Measurements from ENCODE around the gene TK2. TPM values are rescaled to one million over a fixed set of nuclear protein-coding genes. Genes with fewer than 3 reads are reported as not detected.
A peak's percentile ranks its signal among the peaks of the same experiment; 100 is the strongest.

The TK2 gene
- total RNA-seq, 1 donor = 73.5 TPM

- TF ChIP-seq, protein P1, sequence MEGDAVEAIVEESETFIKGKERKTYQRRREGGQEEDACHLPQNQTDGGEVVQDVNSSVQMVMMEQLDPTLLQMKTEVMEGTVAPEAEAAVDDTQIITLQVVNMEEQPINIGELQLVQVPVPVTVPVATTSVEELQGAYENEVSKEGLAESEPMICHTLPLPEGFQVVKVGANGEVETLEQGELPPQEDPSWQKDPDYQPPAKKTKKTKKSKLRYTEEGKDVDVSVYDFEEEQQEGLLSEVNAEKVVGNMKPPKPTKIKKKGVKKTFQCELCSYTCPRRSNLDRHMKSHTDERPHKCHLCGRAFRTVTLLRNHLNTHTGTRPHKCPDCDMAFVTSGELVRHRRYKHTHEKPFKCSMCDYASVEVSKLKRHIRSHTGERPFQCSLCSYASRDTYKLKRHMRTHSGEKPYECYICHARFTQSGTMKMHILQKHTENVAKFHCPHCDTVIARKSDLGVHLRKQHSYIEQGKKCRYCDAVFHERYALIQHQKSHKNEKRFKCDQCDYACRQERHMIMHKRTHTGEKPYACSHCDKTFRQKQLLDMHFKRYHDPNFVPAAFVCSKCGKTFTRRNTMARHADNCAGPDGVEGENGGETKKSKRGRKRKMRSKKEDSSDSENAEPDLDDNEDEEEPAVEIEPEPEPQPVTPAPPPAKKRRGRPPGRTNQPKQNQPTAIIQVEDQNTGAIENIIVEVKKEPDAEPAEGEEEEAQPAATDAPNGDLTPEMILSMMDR (IDR thresholded peaks at IDR 0.05; ENCODE audit: extremely low read depth, low read depth, low read length) = no peak
- Histone ChIP-seq H2AFZ (ENCODE audit: low read length) (no peak overlapping the region), H3K27ac (ENCODE audit: low read depth, low read length) (no peak overlapping the region), H3K27me3 (ENCODE audit: insufficient read depth, low read length) (no peaks in the 10 kb centered on the region), H4K20me1 (ENCODE audit: insufficient read depth, low read length) (peaks cover 5% of the 10 kb centered on the region), H3K4me3 (ENCODE audit: insufficient read depth, low read length) (no peak overlapping the region), H3K4me1 (ENCODE audit: insufficient read depth, low read length) (no peaks in the 10 kb centered on the region), H3K4me2 (ENCODE audit: insufficient read depth, low read length) (no peak overlapping the region), H3K9me3 (ENCODE audit: low read depth, low read length) (no peaks in the 10 kb centered on the region), H3K79me2 (ENCODE audit: insufficient read depth, low read length) (no peaks in the 10 kb centered on the region), H3K36me3 (ENCODE audit: insufficient read depth, low read length) (peaks cover 42% of the 10 kb centered on the region)
- peak; percentile 26 for DNase-seq (ENCODE audit: insufficient read length, low spot score, missing footprints)
Measured at GRCh38 chr16:66536525-66536924, 13.4 kb downstream of the TK2 start.

- Histone ChIP-seq H3K36me3 (ENCODE audit: insufficient read depth, low read length) (peaks cover 48% of the 10 kb centered on the region), H3K27ac (ENCODE audit: low read depth, low read length) (no peak overlapping the region), H2AFZ (ENCODE audit: low read length) (no peak overlapping the region), H3K4me1 (ENCODE audit: insufficient read depth, low read length) (no peaks in the 10 kb centered on the region), H3K9me3 (ENCODE audit: low read depth, low read length) (no peaks in the 10 kb centered on the region), H3K4me2 (ENCODE audit: insufficient read depth, low read length) (no peak overlapping the region), H3K27me3 (ENCODE audit: insufficient read depth, low read length) (no peaks in the 10 kb centered on the region), H3K4me3 (ENCODE audit: insufficient read depth, low read length) (no peak overlapping the region), H3K79me2 (ENCODE audit: insufficient read depth, low read length) (no peaks in the 10 kb centered on the region), H4K20me1 (ENCODE audit: insufficient read depth, low read length) (peaks cover 5% of the 10 kb centered on the region)
- DNase-seq (ENCODE audit: insufficient read length, low spot score, missing footprints) = no peak
- TF ChIP-seq, protein P1 (IDR thresholded peaks at IDR 0.05; ENCODE audit: extremely low read depth, low read depth, low read length) = no peak
Measured at GRCh38 chr16:66534376-66534799, 15.5 kb downstream of the TK2 start.

DNA sequence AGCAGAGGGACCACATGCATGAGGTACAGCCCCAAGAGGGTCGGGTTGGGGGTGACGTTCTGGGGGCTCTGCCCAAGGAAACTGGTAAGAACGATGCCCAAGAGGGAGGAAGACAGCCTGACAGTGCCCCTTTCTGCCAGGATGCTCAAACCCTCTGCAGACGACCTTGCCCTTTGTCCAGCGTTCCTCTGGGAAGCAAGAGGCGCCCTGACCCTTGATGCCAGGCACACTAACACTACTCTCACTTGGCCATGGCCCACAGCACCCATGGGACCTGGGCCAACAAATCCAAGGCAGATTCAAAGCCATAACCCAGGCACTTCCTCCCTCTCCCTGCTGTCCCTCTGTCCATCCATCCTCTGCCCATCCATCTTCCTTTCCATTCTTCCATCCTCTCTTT is 20.4 kb downstream of the TK2 start:
- no peak overlapping the region for H2AFZ ChIP-seq (ENCODE audit: low read length)
- H3K4me2 ChIP-seq (ENCODE audit: insufficient read depth, low read length) = no peak overlapping the region
- H3K9me3 ChIP-seq (ENCODE audit: low read depth, low read length) = no peaks in the 10 kb centered on the region
- no peaks in the 10 kb centered on the region for H3K4me1 ChIP-seq (ENCODE audit: insufficient read depth, low read length)
- H3K79me2 ChIP-seq (ENCODE audit: insufficient read depth, low read length) = no peaks in the 10 kb centered on the region
- H3K27ac ChIP-seq (ENCODE audit: low read depth, low read length) = no peak overlapping the region
- no peaks in the 10 kb centered on the region for H4K20me1 ChIP-seq (ENCODE audit: insufficient read depth, low read length)
- TF ChIP-seq, protein P1 (IDR thresholded peaks at IDR 0.05; ENCODE audit: extremely low read depth, low read depth, low read length) = no peak
- DNase-seq (ENCODE audit: insufficient read length, low spot score, missing footprints) = no peak
- peaks cover 52% of the 10 kb centered on the region for H3K36me3 ChIP-seq (ENCODE audit: insufficient read depth, low read length)
- no peaks in the 10 kb centered on the region for H3K27me3 ChIP-seq (ENCODE audit: insufficient read depth, low read length)
- no peak overlapping the region for H3K4me3 ChIP-seq (ENCODE audit: insufficient read depth, low read length)

DNA sequence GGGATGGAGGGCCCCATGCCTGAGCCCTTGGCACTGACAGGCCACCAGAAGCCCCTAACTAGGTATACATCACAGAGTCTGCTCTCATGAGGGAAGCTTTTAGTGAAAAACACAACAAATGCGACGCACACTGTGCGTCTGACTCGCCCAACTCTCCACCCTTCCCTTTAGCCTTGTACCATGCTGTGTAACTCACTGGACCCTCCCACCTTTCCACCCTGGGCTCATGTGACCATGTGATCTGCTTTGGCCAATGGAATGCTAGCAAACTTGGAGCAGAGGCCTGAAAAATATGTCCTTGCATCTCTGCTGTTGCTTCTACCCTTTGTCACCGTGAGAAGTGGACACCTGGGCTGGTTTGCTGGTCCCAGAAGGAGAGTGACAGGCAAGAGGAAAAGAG is 21.6 kb downstream of the TK2 start:
- no peaks in the 10 kb centered on the region for H4K20me1 ChIP-seq (ENCODE audit: insufficient read depth, low read length)
- TF ChIP-seq, protein P1 (IDR thresholded peaks at IDR 0.05; ENCODE audit: extremely low read depth, low read depth, low read length) = no peak
- no peaks in the 10 kb centered on the region for H3K79me2 ChIP-seq (ENCODE audit: insufficient read depth, low read length)
- no peak overlapping the region for H3K4me2 ChIP-seq (ENCODE audit: insufficient read depth, low read length)
- H3K27me3 ChIP-seq (ENCODE audit: insufficient read depth, low read length) = no peaks in the 10 kb centered on the region
- peaks cover 50% of the 10 kb centered on the region for H3K36me3 ChIP-seq (ENCODE audit: insufficient read depth, low read length)
- no peak overlapping the region for H3K27ac ChIP-seq (ENCODE audit: low read depth, low read length)
- H3K4me3 ChIP-seq (ENCODE audit: insufficient read depth, low read length) = no peak overlapping the region
- no peaks in the 10 kb centered on the region for H3K9me3 ChIP-seq (ENCODE audit: low read depth, low read length)
- no peaks in the 10 kb centered on the region for H3K4me1 ChIP-seq (ENCODE audit: insufficient read depth, low read length)
- no peak overlapping the region for H2AFZ ChIP-seq (ENCODE audit: low read length)
- peak; percentile 72 for DNase-seq (ENCODE audit: insufficient read length, low spot score, missing footprints)
